Neural cell (in vitro differentiated cells): ENCODE results near the gene CDKN2AIPNL. TPM values are rescaled to one million over a fixed set of nuclear protein-coding genes. Genes with fewer than 3 reads are reported as not detected.

Source experiments
- H2AFZ ChIP-seq: fragments of 200-600, 300-800 bp; sonication (generic), shearing (Covaris generic); 2 replicates; pipeline ENCODE4 v1.6.0; 2014; ENCODE audit warnings: low read depth, mild to moderate bottlenecking, antibody characterized with exemption, low read length, moderate library complexity
- H3F3A ChIP-seq: fragments of 200-600 bp; shearing (Covaris generic); 2 replicates; pipeline ENCODE4 v1.6.1; 2016; ENCODE audit warnings: mild to moderate bottlenecking, moderate library complexity, mixed read lengths, antibody characterized with exemption, low read length; ENCODE audit not compliant: insufficient read depth, poor library complexity, severe bottlenecking
- H3K27ac ChIP-seq: fragments of 200-600, 300-800 bp; sonication (generic), shearing (Covaris generic); 2 replicates; pipeline ENCODE4 v1.5.1; 2014; ENCODE audit warnings: mild to moderate bottlenecking, low read length, moderate library complexity
- H3K27me3 ChIP-seq: fragments of 300-800, 200-600 bp; sonication (generic), shearing (Covaris generic); 2 replicates; pipeline ENCODE4 v1.6.0; 2014; ENCODE audit warnings: mild to moderate bottlenecking, low read depth, low read length, moderate library complexity; ENCODE audit not compliant: insufficient read depth
- H3K36me3 ChIP-seq: fragments of 300-800, 200-600 bp; sonication (generic), shearing (Covaris generic); 2 replicates; pipeline ENCODE4 v1.5.1; 2014; ENCODE audit warnings: mild to moderate bottlenecking, antibody characterized with exemption, low read length, moderate library complexity; ENCODE audit not compliant: insufficient read depth
- H3K4me2 ChIP-seq: fragments of 300-800, 200-600 bp; sonication (generic), shearing (Covaris generic); 2 replicates; pipeline ENCODE4 v1.6.0; 2014; ENCODE audit warnings: mild to moderate bottlenecking, low read length
- H3K4me3 ChIP-seq: fragments of 300-800, 200-600 bp; sonication (generic), shearing (Covaris generic); 2 replicates; pipeline ENCODE4 v1.5.1; 2014; ENCODE audit warnings: mild to moderate bottlenecking, low read length, moderate library complexity
- H3K79me2 ChIP-seq: fragments of 200-600 bp; shearing (Covaris generic); replicated peaks from 2 replicates; pipeline ENCODE4 v1.6.0; 2014; ENCODE audit warnings: mild to moderate bottlenecking, low read length, moderate library complexity; ENCODE audit not compliant: insufficient read depth
- H3K9ac ChIP-seq: fragments of 300-800, 200-600 bp; sonication (generic), shearing (Covaris generic); 2 replicates; pipeline ENCODE4 v1.6.1; 2016; ENCODE audit warnings: mild to moderate bottlenecking, low read length, mixed read lengths
- H3K9me2 ChIP-seq: fragments of 200-600 bp; shearing (Covaris generic); 2 replicates; pipeline ENCODE4 v1.6.1; 2016; ENCODE audit warnings: mild to moderate bottlenecking, low read length, mixed read lengths; ENCODE audit not compliant: insufficient read depth
- H3K9me3 ChIP-seq: fragments of 200-600, 300-800 bp; sonication (generic), shearing (Covaris generic); 2 replicates; pipeline ENCODE4 v1.6.1; 2016; ENCODE audit warnings: mild to moderate bottlenecking, mixed run types, low read length, moderate library complexity, mixed read lengths
- H4K20me1 ChIP-seq: fragments of 200-600 bp; shearing (Covaris generic); 2 replicates; pipeline ENCODE4 v1.6.1; 2016; ENCODE audit warnings: mild to moderate bottlenecking, mixed run types; ENCODE audit not compliant: insufficient read depth
- CTCF ChIP-seq: fragments of 450-650 bp; IDR thresholded peaks from 2 replicates; pipeline ENCODE4 v1.5.1; 2014; ENCODE audit warnings: antibody characterized with exemption, mild to moderate bottlenecking, moderate library complexity; ENCODE audit not compliant: poor library complexity, severe bottlenecking
- EP300 ChIP-seq: fragments of 450-650 bp; conservative IDR thresholded peaks from 2 replicates; pipeline ENCODE4 v1.6.1; 2014; ENCODE audit warnings: antibody characterized with exemption, mild to moderate bottlenecking, moderate library complexity; ENCODE audit not compliant: poor library complexity, severe bottlenecking
- EZH2 ChIP-seq: fragments of 200-600, 300-800 bp; shearing (Covaris generic), sonication (generic); IDR thresholded peaks from 2 replicates; pipeline ENCODE4 v1.6.1; 2014; ENCODE audit warnings: antibody characterized with exemption, low read length, borderline replicate concordance, mild to moderate bottlenecking; ENCODE audit not compliant: insufficient read depth, poor library complexity, severe bottlenecking
- MXI1 ChIP-seq: fragments of 450-650 bp; conservative IDR thresholded peaks from 2 replicates; pipeline ENCODE4 v1.6.1; 2014; ENCODE audit warnings: antibody characterized with exemption, mild to moderate bottlenecking; ENCODE audit not compliant: poor library complexity, severe bottlenecking
- POLR2AphosphoS5 ChIP-seq: IDR thresholded peaks from 2 replicates; pipeline ENCODE4 v1.6.1; 2012
- RAD21 ChIP-seq: fragments of 450-650 bp; conservative IDR thresholded peaks from 2 replicates; pipeline ENCODE4 v1.6.1; 2014; ENCODE audit warnings: antibody characterized with exemption, mild to moderate bottlenecking, moderate library complexity
- REST ChIP-seq: IDR thresholded peaks from 2 replicates; pipeline ENCODE4 v1.6.1; 2012; ENCODE audit warnings: borderline replicate concordance
- SMC3 ChIP-seq: fragments of 450-650 bp; conservative IDR thresholded peaks from 2 replicates; pipeline ENCODE4 v1.6.1; 2014; ENCODE audit warnings: antibody characterized with exemption, mild to moderate bottlenecking, moderate library complexity; ENCODE audit not compliant: poor library complexity
- TAF1 ChIP-seq: IDR thresholded peaks from 2 replicates; pipeline ENCODE4 v1.6.1; 2012; ENCODE audit warnings: low read depth
- polyA plus RNA-seq: library from polyadenylated mRNA; depleted of rRNA; stranded (reverse); fragments of >200 nt; gene quantifications from 2 replicates; pipeline ENCODE4 v1.2.3, GENCODE V29; 2014

Gene CDKN2AIPNL
- polyA plus RNA-seq, 1 donor from 2014 or later = 78.4 TPM

- H3K27ac ChIP-seq = no peak overlapping the region
- no peak overlapping the region for H3K9ac ChIP-seq
- H4K20me1 ChIP-seq = no peaks in the 10 kb centered on the region
- no peak overlapping the region for H2AFZ ChIP-seq
- no peak overlapping the region for H3K4me3 ChIP-seq
- TF ChIP-seq MXI1 (no peak), EZH2 (no peak)
- H3F3A ChIP-seq = no peaks in the 10 kb centered on the region
- H3K36me3 ChIP-seq = no peaks in the 10 kb centered on the region
- no peaks in the 10 kb centered on the region for H3K9me3 ChIP-seq
- no peaks in the 10 kb centered on the region for H3K27me3 ChIP-seq
- no peak overlapping the region for H3K4me2 ChIP-seq
- no peaks in the 10 kb centered on the region for H3K9me2 ChIP-seq
- H3K79me2 ChIP-seq = no peaks in the 10 kb centered on the region
Measured at GRCh38 chr5:134403951-134404350, 7.7 kb downstream of the CDKN2AIPNL start.

GRCh38 chr5:134398609-134399155 lies 13.0 kb downstream of the CDKN2AIPNL start:
- H3F3A ChIP-seq = no peaks in the 10 kb centered on the region
- H3K36me3 ChIP-seq = peaks cover 4% of the 10 kb centered on the region
- TF ChIP-seq TAF1 (no peak), RAD21 (no peak), EZH2 (no peak), POLR2AphosphoS5 (no peak)
- H3K27ac ChIP-seq = no peak overlapping the region
- H3K4me3 ChIP-seq = no peak overlapping the region
- H3K9me2 ChIP-seq = no peaks in the 10 kb centered on the region
- no peaks in the 10 kb centered on the region for H3K79me2 ChIP-seq
- no peak overlapping the region for H3K9ac ChIP-seq
- no peak overlapping the region for H2AFZ ChIP-seq
- H3K27me3 ChIP-seq = no peaks in the 10 kb centered on the region
- no peak overlapping the region for H3K4me2 ChIP-seq
- H3K9me3 ChIP-seq = no peaks in the 10 kb centered on the region
- no peaks in the 10 kb centered on the region for H4K20me1 ChIP-seq

GRCh38 chr5:134397196-134397595 lies 14.5 kb downstream of the CDKN2AIPNL start:
- no peak overlapping the region for H2AFZ ChIP-seq
- no peaks in the 10 kb centered on the region for H4K20me1 ChIP-seq
- H3K4me2 ChIP-seq = no peak overlapping the region
- no peaks in the 10 kb centered on the region for H3F3A ChIP-seq
- H3K79me2 ChIP-seq = no peaks in the 10 kb centered on the region
- no peak overlapping the region for H3K27ac ChIP-seq
- peaks cover 4% of the 10 kb centered on the region for H3K36me3 ChIP-seq
- TF ChIP-seq REST = no peak
- TF ChIP-seq TAF1 = no peak
- no peak for TF ChIP-seq SMC3
- TF ChIP-seq CTCF = no peak
- TF ChIP-seq EP300 = no peak
- TF ChIP-seq MXI1 = no peak
- TF ChIP-seq RAD21 = no peak
- no peak overlapping the region for H3K4me3 ChIP-seq
- no peaks in the 10 kb centered on the region for H3K27me3 ChIP-seq
- no peaks in the 10 kb centered on the region for H3K9me3 ChIP-seq
- no peak overlapping the region for H3K9ac ChIP-seq
- H3K9me2 ChIP-seq = no peaks in the 10 kb centered on the region
